Left lung (tissue), 10 donors: ENCODE data around the gene SKOR1. TPM values are rescaled to one million over a fixed set of nuclear protein-coding genes. Genes with fewer than 3 reads are reported as not detected.

Experiments
- ATAC-seq: fragments of 200-7000 bp; cut with Tn5 transposase; one replicate; pipeline ENCODE4 v1.9.1; 2020; ENCODE audit warnings: moderate library complexity
- DNase-seq, 4 donors: peaks; one replicate each; pipeline ENCODE4 v3.0.0-alpha.2; 2013 to 2020
- H3K27ac ChIP-seq, 2 donors: fragments of 200-600 bp; sonication (generic) in 1 of 2; one replicate each; pipeline versions ENCODE4 v1.5.0 to v1.8.0; 2020 to 2021
- H3K27me3 ChIP-seq, 2 donors: fragments of 200-600 bp; sonication (generic) in 1 of 2; one replicate each; pipeline versions ENCODE4 v1.5.0 to v1.8.0; 2020 to 2021
- H3K36me3 ChIP-seq, 2 donors: fragments of 200-600 bp; sonication (generic) in 1 of 2; one replicate each; pipeline versions ENCODE4 v1.5.0 to v1.8.0; 2020 to 2021
- H3K4me1 ChIP-seq, 2 donors: fragments of 200-600 bp; one replicate each; pipeline ENCODE4 v1.8.0; 2021
- H3K4me3 ChIP-seq, 2 donors: fragments of 200-600 bp; sonication (generic) in 1 of 2; one replicate each; pipeline versions ENCODE4 v1.5.0 to v1.8.0; 2020 to 2021; ENCODE audit warnings: mild to moderate bottlenecking in 1 of 2
- H3K9me3 ChIP-seq, 2 donors: fragments of 200-600 bp; sonication (generic) in 1 of 2; one replicate each; pipeline versions ENCODE4 v1.5.0 to v1.8.0; 2020 to 2021
- CTCF ChIP-seq, 2 donors: fragments of 200-600 bp; sonication (generic) in 1 of 2; IDR thresholded peaks; one replicate each; pipeline versions ENCODE4 v1.5.0 to v1.8.0; 2021; ENCODE audit warnings: antibody characterized with exemption in 2 of 2
- intact Hi-C, 2 donors: fragments of 100-400 bp; cut with DNase I; formaldehyde crosslinking; loops; one replicate each; pipeline versions ENCODE4 v1.11.2 to v1.14.2; 2022
- polyA plus RNA-seq, 6 donors: library from polyadenylated mRNA; unstranded; fragments of 120-200 nt; gene quantifications; one replicate each; pipeline ENCODE4 v1.2.1, GENCODE V29; 2013; ENCODE audit not compliant: insufficient read length in 6 of 6
- total RNA-seq, 2 donors: library from RNA; stranded (reverse); fragmentation: NEBNext Ultra II Directional; extraction: Animal tissue kit (Norgen Biotek cat#: 25700); gene quantifications; one replicate each; pipeline ENCODE4 v1.2.1, GENCODE V29; 2021
- donor health status: DM: no; HTN: yes; CAD: no.
- donor health status: DM: no; HTN: no; CAD: no.

SKOR1 gene
- total and polyA plus RNA-seq, 8 donors: 0.12 to 0.71 (median 0.43) TPM

- peaks cover 0 to 25% of the 10 kb centered on the region in 2 donors for H3K36me3 ChIP-seq
- H3K4me3 ChIP-seq: no peak overlapping the region
- H3K4me1 ChIP-seq: no peaks in the 10 kb centered on the region
- H3K9me3 ChIP-seq: no peaks in the 10 kb centered on the region
- no peak overlapping the region for H3K27ac ChIP-seq
- H3K27me3 ChIP-seq: no peaks in the 10 kb centered on the region
- TF ChIP-seq CTCF (IDR thresholded peaks at IDR 0.05): no peak
- intact Hi-C loops: no loop called here
- DNase-seq (peak in 1 of 4 donors; percentile 28), ATAC-seq (no peak)
Measured at GRCh38 chr15:67803299-67803698, 22.0 kb upstream of the SKOR1 start.

- H3K27ac ChIP-seq: no peak overlapping the region
- peaks cover 0 to 22% of the 10 kb centered on the region in 2 donors for H3K36me3 ChIP-seq
- ATAC-seq (no peak), DNase-seq (peak in 1 of 4 donors; percentile 60)
- no peaks in the 10 kb centered on the region for H3K4me1 ChIP-seq
- TF ChIP-seq CTCF (IDR thresholded peaks at IDR 0.05): no peak
- no peaks in the 10 kb centered on the region for H3K9me3 ChIP-seq
- no peaks in the 10 kb centered on the region for H3K27me3 ChIP-seq
- intact Hi-C loops: no loop called here
- H3K4me3 ChIP-seq: no peak overlapping the region
Measured at GRCh38 chr15:67803996-67804843, 21.1 kb upstream of the SKOR1 start.

- H3K4me3 ChIP-seq: no peak overlapping the region
- H3K27me3 ChIP-seq: no peaks in the 10 kb centered on the region
- DNase-seq (peak in 1 of 4 donors; percentile 55), ATAC-seq (no peak)
- no peak for TF ChIP-seq CTCF (IDR thresholded peaks at IDR 0.05)
- no peaks in the 10 kb centered on the region for H3K9me3 ChIP-seq
- no peaks in the 10 kb centered on the region for H3K4me1 ChIP-seq
- no peak overlapping the region for H3K27ac ChIP-seq
- H3K36me3 ChIP-seq: peaks cover 0 to 22% of the 10 kb centered on the region in 2 donors
- intact Hi-C loops: no loop called here
Measured at GRCh38 chr15:67805008-67805665, 20.2 kb upstream of the SKOR1 start.

GRCh38 chr15:67805666-67806516 is 19.4 kb upstream of the SKOR1 start:
- Histone ChIP-seq H3K27ac (no peak overlapping the region), H3K4me3 (no peak overlapping the region), H3K4me1 (no peaks in the 10 kb centered on the region), H3K27me3 (no peaks in the 10 kb centered on the region), H3K9me3 (no peaks in the 10 kb centered on the region), H3K36me3 (peaks cover 0 to 22% of the 10 kb centered on the region in 2 donors)
- intact Hi-C loops: no loop called here
- ATAC-seq: no peak
- peak in 1 of 4 donors; percentile 44 for DNase-seq
- TF ChIP-seq CTCF (IDR thresholded peaks at IDR 0.05): no peak
